ENCODE measurements around the gene PON2. TPM values are rescaled to one million over a fixed set of nuclear protein-coding genes. Genes with fewer than 3 reads are reported as not detected.

Gene PON2
- total and polyA plus RNA-seq, 2 of the 8 experiments (the other 6 are each of a cell fraction or from before 2014, with no cell fraction given): 20.6 to 31.0 TPM

DNA sequence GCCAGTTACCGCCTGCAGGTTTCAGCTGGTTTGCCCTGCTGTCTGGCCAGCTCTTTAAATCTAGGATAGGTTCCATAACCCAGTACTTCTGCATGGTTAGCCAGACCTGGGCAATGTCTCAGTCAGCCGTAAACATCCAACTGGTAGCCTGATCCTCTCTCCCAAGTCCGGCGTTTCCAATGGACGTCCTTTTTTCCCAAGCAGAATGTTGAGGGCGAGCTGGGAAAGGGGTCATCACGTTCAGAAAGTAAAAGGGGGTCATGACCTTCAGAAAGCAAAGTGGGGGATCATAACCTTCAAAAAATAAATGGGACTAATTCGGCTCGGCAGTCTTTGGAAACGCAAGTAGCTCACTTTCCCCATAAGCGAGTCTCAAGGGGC lies 39.1 kb downstream of the PON2 start:
- Histone ChIP-seq H3K4me3 (ENCODE audit: extremely low read depth in 1 of 4, insufficient read depth in 2 of 4, low read depth in 3 of 4, low read length in 4 of 4) (no peak overlapping the region), H2BK15ac (ENCODE audit: low read length) (no peak overlapping the region)
- POLR2A ChIA-PET (ENCODE audit: partially characterized antibody): no interaction called here
- TF ChIP-seq ASH2L (IDR thresholded peaks at IDR 0.05; ENCODE audit: low read length): no peak
- TF ChIP-seq CTBP2 (IDR thresholded peaks at IDR 0.05; ENCODE audit: borderline replicate concordance, insufficient read depth, insufficient read length, low read length): no peak
- TF ChIP-seq, protein P1, sequence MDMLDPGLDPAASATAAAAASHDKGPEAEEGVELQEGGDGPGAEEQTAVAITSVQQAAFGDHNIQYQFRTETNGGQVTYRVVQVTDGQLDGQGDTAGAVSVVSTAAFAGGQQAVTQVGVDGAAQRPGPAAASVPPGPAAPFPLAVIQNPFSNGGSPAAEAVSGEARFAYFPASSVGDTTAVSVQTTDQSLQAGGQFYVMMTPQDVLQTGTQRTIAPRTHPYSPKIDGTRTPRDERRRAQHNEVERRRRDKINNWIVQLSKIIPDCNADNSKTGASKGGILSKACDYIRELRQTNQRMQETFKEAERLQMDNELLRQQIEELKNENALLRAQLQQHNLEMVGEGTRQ (IDR thresholded peaks at IDR 0.05; ENCODE audit: low read length): no peak
- TF ChIP-seq NANOG (IDR thresholded peaks at IDR 0.05; ENCODE audit: insufficient read depth, low read depth, low read length, poor library complexity, severe bottlenecking): no peak
- TF ChIP-seq JUND (IDR thresholded peaks at IDR 0.05; ENCODE audit: low read length): no peak

More for the DNA sequence above, 39.1 kb downstream of the PON2 start:
- no peak overlapping the region for H3K18ac ChIP-seq (ENCODE audit: extremely low read depth, low read length)
- H3K4me2 ChIP-seq (ENCODE audit: insufficient read depth in 1 of 2, low read depth in 2 of 2, low read length in 2 of 2): no peak overlapping the region; a peak in 1 of 4 replicates
- no peaks in the 10 kb centered on the region for H4K20me1 ChIP-seq (replicated peaks in 1 of 2; ENCODE audit: control insufficient read depth in 1 of 2, insufficient read depth in 2 of 2, low read length in 2 of 2)
- H2BK12ac ChIP-seq (ENCODE audit: low read depth, low read length): no peak overlapping the region
- no peaks in the 10 kb centered on the region for H3K27me3 ChIP-seq (replicated peaks in 1 of 4; ENCODE audit: control insufficient read depth in 3 of 4, extremely low read depth in 1 of 4, insufficient read depth in 3 of 4, low read length in 3 of 4)
- no peak overlapping the region for H3K27ac ChIP-seq (ENCODE audit: low read depth, low read length)
- H3K4ac ChIP-seq (replicated peaks; ENCODE audit: insufficient read length, low read depth, low read length): no peak overlapping the region
- H4K8ac ChIP-seq (ENCODE audit: extremely low read depth, insufficient read depth, low read length): no peak overlapping the region
- no peaks in the 10 kb centered on the region for H3K79me2 ChIP-seq (ENCODE audit: control insufficient read depth in 1 of 2, insufficient read depth in 2 of 2, low read length in 2 of 2)
- 85% methylated on average over 11 of the region's 11 CpGs; no CpG with 5 or more reads in 1 of the 2 experiments for WGBS, 2 experiments (ENCODE audit: extremely low coverage in 1 of 2, insufficient coverage in 1 of 2, insufficient read length in 1 of 2, insufficient replicate concordance in 2 of 2, low coverage in 1 of 2, low lambda C conversion rate in 2 of 2, missing lambda C conversion rate in 1 of 2)
- H3K9ac ChIP-seq (replicated peaks in 1 of 4; ENCODE audit: extremely low read depth in 1 of 4, low read depth in 3 of 4, low read length in 3 of 4): no peak overlapping the region
- no peak overlapping the region for H2BK5ac ChIP-seq (ENCODE audit: low read depth, low read length)
- no peaks in the 10 kb centered on the region; a peak in 1 of 7 replicates for H3K4me1 ChIP-seq (replicated peaks in 1 of 4; ENCODE audit: control insufficient read depth in 3 of 4, insufficient read depth in 4 of 4, low read length in 3 of 4)
- no peak overlapping the region for H3K14ac ChIP-seq (ENCODE audit: insufficient read length)
- no peak overlapping the region for H3K23ac ChIP-seq (ENCODE audit: insufficient read length)
- H2BK20ac ChIP-seq (ENCODE audit: low read length): no peak overlapping the region
- H3K23me2 ChIP-seq (ENCODE audit: low read depth, low read length): no peaks in the 10 kb centered on the region
- no peak overlapping the region for H2AK5ac ChIP-seq (ENCODE audit: low read depth, low read length)
- H3K56ac ChIP-seq (replicated peaks; ENCODE audit: insufficient read length, low read depth, low read length): no peak overlapping the region
- DNase-seq (ENCODE audit: low read depth in 1 of 2, low spot score in 2 of 2) (no peak), FAIRE-seq (no peak)
- H3K9me3 ChIP-seq (ENCODE audit: insufficient read depth in 2 of 2, low read depth in 1 of 2, low read length in 1 of 2): no peaks in the 10 kb centered on the region
- CTCF ChIA-PET (ENCODE audit: partially characterized antibody): interaction anchor here (0.6 to 3.0 kb wide), 18 partner anchors 10 to 116 kb away, joined by 3 to 16 read pairs (median 4); no protein-coding TSS in a partner anchor
- H2AFZ ChIP-seq (ENCODE audit: low read length): no peak overlapping the region
- no peaks in the 10 kb centered on the region for H3K36me3 ChIP-seq (ENCODE audit: control insufficient read depth in 2 of 4, insufficient read depth in 4 of 4, low read length in 3 of 4)
- no peak overlapping the region for H4K5ac ChIP-seq (ENCODE audit: insufficient read length, low read depth, low read length)
- no peak overlapping the region for H2BK120ac ChIP-seq (replicated peaks; ENCODE audit: low read depth, low read length)
- H4K91ac ChIP-seq (replicated peaks; ENCODE audit: insufficient read length, low read length): no peak overlapping the region
- no peaks in the 10 kb centered on the region for H3K79me1 ChIP-seq (ENCODE audit: low read depth, low read length)
